ENCODE results near the gene ZBTB42.

GRCh38 chr14:104830781-104831180 lies 29.9 kb downstream of the ZBTB42 start:
- no peak for TF ChIP-seq BHLHE40 (IDR thresholded peaks at IDR 0.05; ENCODE audit: low read depth, low read length)
- no peak for TF ChIP-seq CEBPB (IDR thresholded peaks at IDR 0.05; ENCODE audit: low read depth, low read length)
- no peak for TF ChIP-seq MAZ (IDR thresholded peaks at IDR 0.05; ENCODE audit: borderline replicate concordance, low read depth, low read length)
- TF ChIP-seq, protein P1, sequence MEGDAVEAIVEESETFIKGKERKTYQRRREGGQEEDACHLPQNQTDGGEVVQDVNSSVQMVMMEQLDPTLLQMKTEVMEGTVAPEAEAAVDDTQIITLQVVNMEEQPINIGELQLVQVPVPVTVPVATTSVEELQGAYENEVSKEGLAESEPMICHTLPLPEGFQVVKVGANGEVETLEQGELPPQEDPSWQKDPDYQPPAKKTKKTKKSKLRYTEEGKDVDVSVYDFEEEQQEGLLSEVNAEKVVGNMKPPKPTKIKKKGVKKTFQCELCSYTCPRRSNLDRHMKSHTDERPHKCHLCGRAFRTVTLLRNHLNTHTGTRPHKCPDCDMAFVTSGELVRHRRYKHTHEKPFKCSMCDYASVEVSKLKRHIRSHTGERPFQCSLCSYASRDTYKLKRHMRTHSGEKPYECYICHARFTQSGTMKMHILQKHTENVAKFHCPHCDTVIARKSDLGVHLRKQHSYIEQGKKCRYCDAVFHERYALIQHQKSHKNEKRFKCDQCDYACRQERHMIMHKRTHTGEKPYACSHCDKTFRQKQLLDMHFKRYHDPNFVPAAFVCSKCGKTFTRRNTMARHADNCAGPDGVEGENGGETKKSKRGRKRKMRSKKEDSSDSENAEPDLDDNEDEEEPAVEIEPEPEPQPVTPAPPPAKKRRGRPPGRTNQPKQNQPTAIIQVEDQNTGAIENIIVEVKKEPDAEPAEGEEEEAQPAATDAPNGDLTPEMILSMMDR (conservative IDR thresholded peaks at IDR 0.05; ENCODE audit: low read depth, low read length), result no peak
- TF ChIP-seq RCOR1 (IDR thresholded peaks at IDR 0.05; ENCODE audit: insufficient replicate concordance, low read length), result no peak
- no peak for TF ChIP-seq NFE2L2 (IDR thresholded peaks at IDR 0.05; ENCODE audit: low read depth, low read length)
- no peak for TF ChIP-seq POLR2A (IDR thresholded peaks at IDR 0.05; ENCODE audit: low read depth, low read length)
- TF ChIP-seq RFX5 (IDR thresholded peaks at IDR 0.05; ENCODE audit: low read depth, low read length), result no peak
- no peak for TF ChIP-seq RAD21 (IDR thresholded peaks at IDR 0.05; ENCODE audit: low read length)
- TF ChIP-seq MXI1 (IDR thresholded peaks at IDR 0.05; ENCODE audit: borderline replicate concordance, low read depth, low read length), result no peak
- no peak for TF ChIP-seq MAFK (IDR thresholded peaks at IDR 0.05; ENCODE audit: low read depth, low read length)
